Adrenal gland (tissue), 12 donors: ENCODE measurements around the gene IQGAP2. TPM values are rescaled to one million over a fixed set of nuclear protein-coding genes. Genes with fewer than 3 reads are reported as not detected.

Source experiments
- DNase-seq, 7 donors: peaks; one replicate each; pipeline ENCODE4 v3.0.0-alpha.2; 2019 to 2020
- H3K27ac ChIP-seq, 5 donors: fragments of 200-600 bp; sonication (generic) in 4 of 5; 1 replicate in 3 of 5; 2 replicates in 2 of 5; pipeline versions ENCODE4 v1.5.1 to v1.8.0; 2016 to 2020; ENCODE audit warnings: mild to moderate bottlenecking in 1 of 5
- H3K27me3 ChIP-seq: fragments of 200-600 bp; 2 replicates; pipeline ENCODE4 v1.8.0; 2021
- H3K36me3 ChIP-seq, 2 donors: fragments of 200-600 bp; replicated peaks in 1 of 2; 1 replicate in 1 of 2; 2 replicates in 1 of 2; pipeline versions ENCODE4 v1.5.1 to v1.8.0; 2018 to 2022
- H3K4me1 ChIP-seq, 2 donors: fragments of 200-600 bp; replicated peaks in 1 of 2; 1 replicate in 1 of 2; 2 replicates in 1 of 2; pipeline versions ENCODE4 v1.5.1 to v1.8.0; 2018 to 2021
- H3K4me3 ChIP-seq, 4 donors: fragments of 200-600 bp; sonication (generic) in 3 of 4; one replicate each; pipeline ENCODE4 v1.5.1; 2016 to 2018
- H3K9me3 ChIP-seq, 3 donors: fragments of 200-600 bp; sonication (generic) in 1 of 3; replicated peaks in 1 of 3; 1 replicate in 2 of 3; 2 replicates in 1 of 3; pipeline versions ENCODE4 v1.5.1 to v1.8.0; 2016 to 2021
- POLR2A ChIP-seq, 2 donors: fragments of 450-650 bp; IDR thresholded peaks; one replicate each; pipeline ENCODE4 v1.6.1; 2017; ENCODE audit warnings: antibody characterized with exemption in 2 of 2, mild to moderate bottlenecking in 2 of 2, moderate library complexity in 1 of 2
- WGBS, 4 donors: extraction: QIAGEN DNeasy Blood & Tissue Kit in 2 of 4; methylation state at CpG; one replicate each; pipeline versions ENCODE4 v1.1.5 to v1.1.7; 2013 to 2017; 5-methylcytosine and 5-hydroxymethylcytosine counted together
- intact Hi-C, 2 donors: fragments of 100-400 bp; cut with DNase I; formaldehyde crosslinking; loops; one replicate each; pipeline versions ENCODE4 v1.14.1 to v1.15.0; 2022 to 2023
- polyA plus RNA-seq, 3 donors: library from polyadenylated mRNA; stranded (reverse); fragments of 200-250 nt in 2 of 3; fragments of 350-450 nt in 1 of 3; fragmentation: Illumina TruSeq in 1 of 3; extraction: RNeasy Lipid Tissue Mini Kit (QIAGEN cat#74804) in 1 of 3; gene quantifications; one replicate each; pipeline ENCODE4 v1.2.3, GENCODE V29; 2013 to 2014
- total RNA-seq, 9 donors: library from RNA; depleted of rRNA in 4 of 9; stranded (reverse); fragments of >200 nt in 4 of 9; fragments of 120-200 nt in 1 of 9; fragmentation: NEBNext Ultra II Directional in 1 of 9; extraction: Animal tissue kit (Norgen Biotek cat#: 25700) in 1 of 9; gene quantifications; one replicate each; pipeline versions ENCODE4 v1.1.0 to v1.2.4, GENCODE V29; 2013 to 2023
- TF ChIP-seq, protein P1 (sequence below), 6 experiments: fragments of 450-650 bp in 4 of 6; fragments of 200-600 bp in 2 of 6; sonication (generic) in 1 of 6; IDR thresholded peaks; 1 replicate in 5 of 6; 2 replicates in 1 of 6; pipeline versions ENCODE4 v1.5.1 to v1.8.0; 2016 to 2021; ENCODE audit warnings: antibody characterized with exemption in 6 of 6, mild to moderate bottlenecking in 2 of 6, moderate library complexity in 1 of 6
- donor health status: healthy with polysubstance abuse.
- donor health status: Bipolar disorder and iron deficiency.
- donor health status: DM: yes; HTN: yes; CAD: no.
- donor health status: DM: no; HTN: no; CAD: no.
- donor health status: DM: no; HTN: no; CAD: no.
- donor health status: DM: yes; HTN: yes; CAD: no.

IQGAP2 gene
- total and polyA plus RNA-seq, 12 donors = 14.9 to 77.3 (median 36.1) TPM

DNA sequence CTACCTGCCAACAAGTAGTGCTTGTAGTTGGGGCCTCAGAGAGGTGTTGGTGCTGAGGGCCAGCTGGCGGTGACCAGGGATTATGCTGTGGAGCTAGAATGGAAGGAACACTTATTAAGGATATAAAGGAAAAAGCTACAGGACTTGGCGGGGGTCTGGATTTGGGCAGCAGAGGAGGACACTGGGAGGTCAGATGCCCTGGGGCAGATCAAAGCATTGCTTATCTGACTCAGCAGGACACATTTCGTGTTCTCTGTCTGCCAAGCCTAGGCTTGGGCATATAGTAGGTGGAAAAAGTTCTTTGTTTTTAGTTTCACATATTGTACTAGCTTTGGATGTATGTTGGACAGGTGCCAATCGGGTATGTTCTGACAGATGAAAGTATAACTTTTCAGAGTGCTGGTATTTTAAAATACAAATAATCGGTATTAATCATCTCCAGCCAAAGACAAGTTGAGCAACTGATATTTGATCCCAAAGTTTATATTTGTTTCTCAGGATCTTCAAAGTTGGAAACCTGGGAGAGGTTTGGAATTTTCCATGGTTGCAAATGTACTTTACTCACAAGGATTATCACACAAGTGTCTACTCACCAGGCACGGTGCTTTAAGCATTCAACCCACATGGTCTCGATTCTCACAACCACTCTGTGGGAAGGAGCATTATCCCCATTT lies 69.4 kb downstream of the IQGAP2 start:
- intact Hi-C loops = no loop called here
- no peak for TF ChIP-seq POLR2A (IDR thresholded peaks at IDR 0.05)
- TF ChIP-seq, protein P1, sequence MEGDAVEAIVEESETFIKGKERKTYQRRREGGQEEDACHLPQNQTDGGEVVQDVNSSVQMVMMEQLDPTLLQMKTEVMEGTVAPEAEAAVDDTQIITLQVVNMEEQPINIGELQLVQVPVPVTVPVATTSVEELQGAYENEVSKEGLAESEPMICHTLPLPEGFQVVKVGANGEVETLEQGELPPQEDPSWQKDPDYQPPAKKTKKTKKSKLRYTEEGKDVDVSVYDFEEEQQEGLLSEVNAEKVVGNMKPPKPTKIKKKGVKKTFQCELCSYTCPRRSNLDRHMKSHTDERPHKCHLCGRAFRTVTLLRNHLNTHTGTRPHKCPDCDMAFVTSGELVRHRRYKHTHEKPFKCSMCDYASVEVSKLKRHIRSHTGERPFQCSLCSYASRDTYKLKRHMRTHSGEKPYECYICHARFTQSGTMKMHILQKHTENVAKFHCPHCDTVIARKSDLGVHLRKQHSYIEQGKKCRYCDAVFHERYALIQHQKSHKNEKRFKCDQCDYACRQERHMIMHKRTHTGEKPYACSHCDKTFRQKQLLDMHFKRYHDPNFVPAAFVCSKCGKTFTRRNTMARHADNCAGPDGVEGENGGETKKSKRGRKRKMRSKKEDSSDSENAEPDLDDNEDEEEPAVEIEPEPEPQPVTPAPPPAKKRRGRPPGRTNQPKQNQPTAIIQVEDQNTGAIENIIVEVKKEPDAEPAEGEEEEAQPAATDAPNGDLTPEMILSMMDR (IDR thresholded peaks at IDR 0.05) = no peak
- Histone ChIP-seq H3K4me3 (no peak overlapping the region), H3K27me3 (no peaks in the 10 kb centered on the region), H3K36me3 (no peaks in the 10 kb centered on the region), H3K9me3 (no peaks in the 10 kb centered on the region), H3K4me1 (peaks cover 0 to 3% of the 10 kb centered on the region in 2 donors), H3K27ac (peak overlapping the region in 1 of 5 donors; percentile 25)
- peak in 1 of 7 donors; percentile 21 for DNase-seq
- 68 to 77% (median 75%) methylated on average over 7 of the region's 7 CpGs for WGBS, 4 donors

DNA sequence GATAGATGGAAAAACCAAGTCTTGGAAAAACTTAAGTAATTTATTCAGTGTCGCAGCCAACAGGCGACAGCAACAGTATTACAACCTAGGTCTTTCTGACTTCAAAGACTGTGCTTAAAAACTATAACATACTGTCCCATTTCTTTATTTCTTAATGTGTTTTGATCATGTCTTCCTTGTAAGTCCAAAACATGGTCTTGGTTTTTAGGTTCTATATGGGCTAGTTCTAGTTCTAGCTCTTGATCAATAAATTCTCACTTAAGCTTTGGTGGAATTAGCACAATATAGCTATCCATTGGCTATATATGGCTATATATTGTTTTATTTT lies 69.9 kb downstream of the IQGAP2 start:
- H3K27ac ChIP-seq = no peak overlapping the region
- no peak for DNase-seq
- H3K9me3 ChIP-seq = no peaks in the 10 kb centered on the region
- no peaks in the 10 kb centered on the region for H3K27me3 ChIP-seq
- TF ChIP-seq, protein P1 (IDR thresholded peaks at IDR 0.05) = no peak
- no peak for TF ChIP-seq POLR2A (IDR thresholded peaks at IDR 0.05)
- H3K4me3 ChIP-seq = no peak overlapping the region
- no peaks in the 10 kb centered on the region for H3K36me3 ChIP-seq
- intact Hi-C loops = no loop called here
- peaks cover 0 to 3% of the 10 kb centered on the region in 2 donors for H3K4me1 ChIP-seq
- WGBS, 4 donors = 97 to 100% (median 99%) methylated on average over 2 of the region's 2 CpGs

DNA sequence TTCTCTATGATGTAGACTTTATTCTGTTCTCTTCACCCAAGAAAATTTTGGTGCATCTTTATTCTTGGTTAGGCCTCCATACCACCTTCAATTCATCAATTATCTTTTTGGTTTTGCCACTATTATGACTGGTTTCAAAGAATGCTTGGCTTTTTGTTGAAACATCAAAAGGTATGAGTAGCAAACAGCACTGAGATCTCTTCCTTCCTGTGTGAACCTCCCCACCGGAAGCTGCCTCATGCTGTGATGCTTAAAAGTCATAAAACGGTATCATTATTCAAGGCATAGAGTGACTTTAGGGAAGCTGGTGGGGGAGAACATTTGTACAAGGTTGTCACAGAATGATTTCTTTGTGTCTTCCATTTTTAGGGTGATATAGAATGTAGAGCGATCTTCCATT lies 70.6 kb downstream of the IQGAP2 start:
- 79 to 83% (median 82%) methylated on average over 3 of the region's 3 CpGs for WGBS, 4 donors
- Histone ChIP-seq H3K4me1 (peaks cover 0 to 3% of the 10 kb centered on the region in 2 donors), H3K9me3 (no peaks in the 10 kb centered on the region), H3K36me3 (no peaks in the 10 kb centered on the region), H3K27me3 (no peaks in the 10 kb centered on the region), H3K27ac (no peak overlapping the region), H3K4me3 (no peak overlapping the region)
- intact Hi-C loops = no loop called here
- TF ChIP-seq, protein P1 (IDR thresholded peaks at IDR 0.05) = no peak
- TF ChIP-seq POLR2A (IDR thresholded peaks at IDR 0.05) = no peak
- DNase-seq = no peak

DNA sequence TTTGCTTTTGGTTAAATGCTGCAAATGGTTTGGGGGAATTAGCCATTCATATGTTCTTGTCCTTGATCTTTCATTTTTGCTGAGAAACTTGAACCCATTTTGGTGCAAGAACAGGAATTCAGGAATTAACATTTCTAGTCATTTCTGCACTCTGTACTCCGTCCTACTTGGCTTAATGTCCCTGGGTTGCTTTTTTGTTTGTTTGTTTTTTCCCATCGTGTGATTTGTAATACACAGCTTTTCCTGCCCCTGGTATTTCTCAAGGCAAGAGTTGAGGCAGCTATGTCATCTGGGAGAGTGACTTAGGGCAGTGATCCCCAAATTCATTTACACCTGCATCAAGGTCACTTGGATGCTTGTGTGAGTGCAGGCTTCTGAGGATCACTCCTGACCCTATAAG lies 71.3 kb downstream of the IQGAP2 start:
- intact Hi-C loops = no loop called here
- peaks cover 0 to 3% of the 10 kb centered on the region in 2 donors for H3K4me1 ChIP-seq
- no peak for DNase-seq
- no peaks in the 10 kb centered on the region for H3K27me3 ChIP-seq
- 47 to 78% (median 70%) methylated on average over 2 of the region's 2 CpGs for WGBS, 4 donors
- TF ChIP-seq, protein P1 (IDR thresholded peaks at IDR 0.05) = no peak
- TF ChIP-seq POLR2A (IDR thresholded peaks at IDR 0.05) = no peak
- H3K9me3 ChIP-seq = no peaks in the 10 kb centered on the region
- H3K36me3 ChIP-seq = no peaks in the 10 kb centered on the region
- no peak overlapping the region for H3K4me3 ChIP-seq
- no peak overlapping the region for H3K27ac ChIP-seq
